GM12865 (cell line): ENCODE results near the gene LUC7L3.

ENCODE experiments used
- DNase-seq: peaks from one replicate; pipeline ENCODE4 v3.0.0; 2010; ENCODE audit warnings: low read depth
- H3K4me3 ChIP-seq: 2 replicates; pipeline ENCODE4 v1.5.1; 2011; ENCODE audit warnings: mild to moderate bottlenecking, low read depth, low read length, control low read depth
- TF ChIP-seq, protein P1 (sequence below): IDR thresholded peaks from 2 replicates; pipeline ENCODE4 v1.5.1; 2011; ENCODE audit warnings: low read length, control low read depth, low read depth, inconsistent platforms; ENCODE audit not compliant: insufficient read depth; ENCODE audit errors: missing control alignments

LUC7L3 gene

GRCh38 chr17:50719144-50719923 lies at the start of gene LUC7L3:
LUC7L3 (plus strand) TSS chr17:50719603; CDS start chr17:50719733, 130 bp downstream.
- DNase-seq, result peak; percentile 97
- TF ChIP-seq, protein P1, sequence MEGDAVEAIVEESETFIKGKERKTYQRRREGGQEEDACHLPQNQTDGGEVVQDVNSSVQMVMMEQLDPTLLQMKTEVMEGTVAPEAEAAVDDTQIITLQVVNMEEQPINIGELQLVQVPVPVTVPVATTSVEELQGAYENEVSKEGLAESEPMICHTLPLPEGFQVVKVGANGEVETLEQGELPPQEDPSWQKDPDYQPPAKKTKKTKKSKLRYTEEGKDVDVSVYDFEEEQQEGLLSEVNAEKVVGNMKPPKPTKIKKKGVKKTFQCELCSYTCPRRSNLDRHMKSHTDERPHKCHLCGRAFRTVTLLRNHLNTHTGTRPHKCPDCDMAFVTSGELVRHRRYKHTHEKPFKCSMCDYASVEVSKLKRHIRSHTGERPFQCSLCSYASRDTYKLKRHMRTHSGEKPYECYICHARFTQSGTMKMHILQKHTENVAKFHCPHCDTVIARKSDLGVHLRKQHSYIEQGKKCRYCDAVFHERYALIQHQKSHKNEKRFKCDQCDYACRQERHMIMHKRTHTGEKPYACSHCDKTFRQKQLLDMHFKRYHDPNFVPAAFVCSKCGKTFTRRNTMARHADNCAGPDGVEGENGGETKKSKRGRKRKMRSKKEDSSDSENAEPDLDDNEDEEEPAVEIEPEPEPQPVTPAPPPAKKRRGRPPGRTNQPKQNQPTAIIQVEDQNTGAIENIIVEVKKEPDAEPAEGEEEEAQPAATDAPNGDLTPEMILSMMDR, result no peak
- H3K4me3 ChIP-seq, result peak within 1 kb of the TSS; percentile 95

GRCh38 chr17:50672071-50672470 lies 47.3 kb upstream of the LUC7L3 start:
- no peak for DNase-seq
- TF ChIP-seq, protein P1, result no peak
- H3K4me3 ChIP-seq, result no peak overlapping the region

- no peak overlapping the region for H3K4me3 ChIP-seq
- no peak for DNase-seq
- TF ChIP-seq, protein P1, result no peak
These were observed 46.4 kb upstream of the LUC7L3 start for GRCh38 chr17:50672831-50673551.

- no peak overlapping the region for H3K4me3 ChIP-seq
- TF ChIP-seq, protein P1, result no peak
- no peak for DNase-seq
These were observed 44.2 kb upstream of the LUC7L3 start for GRCh38 chr17:50675190-50675589.

DNA sequence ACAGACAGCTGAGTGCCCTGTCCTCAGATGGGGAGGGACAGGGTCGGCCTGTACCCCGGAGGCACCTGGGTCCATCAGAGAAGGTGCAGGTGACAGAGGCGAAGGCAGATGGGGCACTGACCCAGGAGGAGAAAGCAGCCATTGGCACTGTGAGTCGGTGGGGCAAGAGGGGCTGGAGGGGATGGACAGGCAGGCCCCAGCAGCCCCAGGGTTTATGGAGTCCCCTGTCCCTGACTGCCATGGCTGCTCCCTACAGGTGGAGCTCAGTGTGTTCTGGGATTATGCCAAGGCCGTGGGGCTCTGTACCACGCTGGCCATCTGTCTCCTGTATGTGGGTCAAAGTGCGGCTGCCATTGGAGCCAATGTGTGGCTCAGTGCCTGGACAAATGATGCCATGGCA lies 43.8 kb upstream of the LUC7L3 start:
- no peak overlapping the region for H3K4me3 ChIP-seq
- DNase-seq, result no peak
- TF ChIP-seq, protein P1, result no peak

- TF ChIP-seq, protein P1, result no peak
- no peak for DNase-seq
- no peak overlapping the region for H3K4me3 ChIP-seq
These were observed 43.1 kb upstream of the LUC7L3 start for GRCh38 chr17:50676065-50676975.
